ENCODE data around the gene PRUNE2.
"Not testable (repeated sequence)": the region's sequence is repeated elsewhere in the genome, so short reads cannot be mapped to it uniquely, and the experiment has no call there.

The PRUNE2 gene

DNA sequence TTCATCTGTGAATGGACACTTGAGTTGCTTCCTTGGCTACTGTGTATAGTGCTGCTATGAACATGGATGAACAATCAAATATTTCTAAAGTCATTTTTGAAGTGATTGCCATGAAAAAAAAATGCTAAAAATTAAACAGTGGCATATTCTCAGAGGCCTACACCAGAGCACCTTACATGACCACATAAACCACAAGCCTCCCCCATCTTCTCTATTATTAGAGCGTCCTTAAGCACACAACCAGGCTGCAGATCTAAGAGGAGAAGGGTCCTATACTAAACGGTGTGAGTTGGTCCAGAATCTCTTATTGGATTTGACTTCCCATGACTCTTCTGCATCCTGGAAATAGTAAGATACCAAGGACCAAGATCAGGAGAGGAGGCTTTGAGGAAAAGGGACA is 107.4 kb downstream of the PRUNE2 start:
- no peak for DNase-seq (ENCODE audit: low spot score)

GRCh38 chr9:76796296-76796695 is 109.6 kb downstream of the PRUNE2 start:
- DNase-seq (ENCODE audit: low spot score) = no peak

DNA sequence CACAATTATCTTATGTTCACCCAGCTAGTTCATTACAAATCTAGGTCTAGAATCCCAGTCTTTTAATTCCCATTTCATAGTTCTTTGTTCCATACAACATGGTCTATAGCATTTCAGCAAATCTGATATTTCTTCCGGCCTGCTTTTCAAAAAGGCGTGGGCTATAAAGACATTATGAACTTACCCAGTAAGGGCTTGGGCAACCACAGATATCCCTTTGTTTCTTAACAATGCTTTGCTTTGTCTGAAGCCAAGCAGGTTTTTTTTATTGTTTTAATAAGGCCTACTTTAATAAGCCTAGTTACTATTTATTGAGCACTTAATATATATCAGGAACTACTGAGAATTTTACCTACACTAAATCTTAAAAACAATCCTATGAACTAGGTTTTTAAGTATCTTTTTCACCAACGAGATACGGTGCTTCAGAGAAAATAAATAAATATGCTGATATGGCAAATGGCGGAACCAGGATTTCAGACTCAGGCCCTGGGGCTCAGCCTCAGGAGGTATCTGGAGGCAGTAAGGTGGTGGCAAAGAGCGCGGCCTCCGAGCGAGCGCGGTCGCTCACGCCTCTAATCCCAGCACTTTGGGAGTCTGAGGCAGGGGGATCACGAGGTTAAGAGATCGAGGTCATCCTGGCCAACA is 112.0 kb downstream of the PRUNE2 start:
- DNase-seq (ENCODE audit: low spot score) = no peak

DNA sequence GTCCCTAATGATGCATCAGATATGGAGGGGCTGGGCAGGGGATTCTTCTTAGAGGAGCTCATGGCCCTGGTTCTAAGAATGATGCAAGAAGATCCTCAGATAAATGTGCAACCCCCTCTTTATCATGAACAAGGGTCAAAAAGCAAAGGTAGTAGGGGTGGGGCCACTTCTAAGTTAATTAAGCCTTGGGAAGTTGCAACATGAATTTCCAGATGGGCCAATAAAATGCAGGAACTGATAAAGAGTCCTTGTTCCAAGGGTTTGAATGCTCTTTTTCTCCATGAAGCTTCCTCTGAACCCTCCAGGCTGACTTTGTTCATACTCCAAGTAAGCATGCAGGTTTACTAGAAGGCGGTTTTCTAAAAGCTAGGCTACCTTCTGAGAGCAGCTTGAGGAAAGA is 116.1 kb downstream of the PRUNE2 start:
- no peak for DNase-seq (ENCODE audit: low spot score)

DNA sequence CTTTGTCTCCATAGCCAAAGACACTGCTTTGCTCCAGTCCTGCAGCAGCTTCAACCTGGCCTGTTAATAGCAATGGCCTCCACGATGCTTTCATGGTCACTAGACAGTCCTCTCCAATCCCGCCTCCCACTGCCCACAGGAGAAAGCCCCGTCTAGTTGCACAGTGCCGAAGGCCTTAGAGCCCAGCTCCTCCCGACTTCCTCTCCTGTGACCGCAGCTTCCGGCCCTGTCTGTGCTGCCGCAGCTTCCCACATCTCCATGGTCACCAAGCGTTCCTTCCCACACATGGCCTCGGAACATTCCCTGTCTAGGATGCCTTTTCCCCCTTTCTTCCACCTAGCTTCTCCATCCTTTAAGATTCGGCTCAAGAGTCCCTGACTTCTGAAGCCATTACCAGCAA is 118.2 kb downstream of the PRUNE2 start:
- DNase-seq (ENCODE audit: low spot score) = no peak

GRCh38 chr9:76785501-76785900 is 120.4 kb downstream of the PRUNE2 start:
- no peak for DNase-seq (ENCODE audit: low spot score)

DNA sequence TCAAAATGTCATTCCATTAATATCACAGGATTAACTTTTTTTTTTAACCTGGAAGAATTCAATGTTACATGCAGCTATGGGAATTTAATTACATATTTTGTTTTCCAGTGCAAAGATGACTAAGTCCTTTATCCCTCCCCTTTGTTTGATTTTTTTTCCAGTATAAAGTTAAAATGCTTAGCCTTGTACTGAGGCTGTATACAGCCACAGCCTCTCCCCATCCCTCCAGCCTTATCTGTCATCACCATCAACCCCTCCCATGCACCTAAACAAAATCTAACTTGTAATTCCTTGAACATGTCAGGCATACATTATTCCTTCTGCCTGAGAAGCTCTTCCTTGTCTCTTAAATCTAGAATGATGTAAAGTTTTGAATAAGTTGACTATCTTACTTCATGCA is 121.0 kb downstream of the PRUNE2 start:
- no peak for DNase-seq (ENCODE audit: low spot score)

GRCh38 chr9:76772686-76773445 is 133.0 kb downstream of the PRUNE2 start:
- no peak for DNase-seq (ENCODE audit: low spot score)

- DNase-seq (ENCODE audit: low spot score) = no peak
These were observed 139.8 kb downstream of the PRUNE2 start for GRCh38 chr9:76766126-76766525.

DNA sequence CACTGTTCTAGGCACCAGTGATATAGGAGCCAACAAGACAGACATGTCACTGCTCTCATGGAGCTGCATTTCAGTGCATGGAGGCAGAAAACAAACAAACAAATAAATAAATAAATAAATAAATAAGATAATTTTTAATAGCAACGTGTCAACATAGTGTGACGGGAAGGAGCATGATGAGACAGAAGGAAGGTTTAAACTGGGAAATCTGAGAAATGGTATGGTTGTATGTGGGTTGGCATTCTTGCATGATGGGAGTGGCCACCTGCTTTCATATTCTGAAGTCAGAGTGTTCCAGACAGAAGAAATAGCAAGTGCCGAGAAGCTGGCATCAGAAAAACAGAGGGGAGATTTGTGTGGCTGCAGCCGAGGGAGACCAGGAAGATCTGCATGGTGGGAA is 141.8 kb downstream of the PRUNE2 start, which contains the start of gene PCA3:
Gene PCA3 (plus strand): TSS at position 301 of the 400 bp plus-strand sequence.
- no peak for DNase-seq (ENCODE audit: low spot score)

DNA sequence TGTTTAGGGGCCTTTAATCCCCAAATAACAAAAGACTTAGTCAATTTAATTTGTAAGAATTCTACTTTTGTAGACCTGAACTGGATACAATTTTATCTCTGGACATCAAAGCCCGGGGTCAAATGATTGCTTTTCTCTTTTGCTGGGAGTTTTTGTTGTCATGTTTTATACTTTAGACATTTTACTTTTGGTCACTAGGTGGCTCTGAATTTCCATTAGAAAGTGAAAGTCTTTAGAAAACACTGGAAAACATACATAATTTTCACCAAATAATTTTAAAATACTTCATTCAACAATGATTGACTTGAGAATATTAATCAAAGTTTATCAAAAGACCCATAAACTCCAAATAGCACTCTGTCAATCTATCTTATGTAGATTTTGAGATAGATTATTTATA is 144.5 kb downstream of the PRUNE2 start:
- no peak for DNase-seq (ENCODE audit: low spot score)

DNA sequence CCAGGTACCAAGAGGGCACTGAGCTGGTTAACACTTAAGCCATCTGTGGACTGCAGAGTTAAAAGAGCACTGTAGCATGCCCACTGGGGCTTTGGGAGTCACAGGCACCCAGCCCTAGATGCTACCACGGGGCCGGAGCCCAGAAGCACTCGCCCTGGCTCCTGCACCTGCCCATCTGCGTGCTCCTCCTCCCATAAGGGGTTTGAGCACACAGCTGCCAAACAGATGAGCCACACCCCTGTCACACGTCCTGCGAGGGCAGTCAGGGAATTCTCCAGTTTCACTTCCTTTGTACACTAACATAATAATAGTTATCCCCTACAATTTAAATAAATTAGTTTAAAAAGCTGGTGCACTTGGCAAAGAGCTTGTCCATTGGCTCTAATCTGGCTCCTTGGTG is 146.2 kb downstream of the PRUNE2 start:
- no peak for DNase-seq (ENCODE audit: low spot score)

DNA sequence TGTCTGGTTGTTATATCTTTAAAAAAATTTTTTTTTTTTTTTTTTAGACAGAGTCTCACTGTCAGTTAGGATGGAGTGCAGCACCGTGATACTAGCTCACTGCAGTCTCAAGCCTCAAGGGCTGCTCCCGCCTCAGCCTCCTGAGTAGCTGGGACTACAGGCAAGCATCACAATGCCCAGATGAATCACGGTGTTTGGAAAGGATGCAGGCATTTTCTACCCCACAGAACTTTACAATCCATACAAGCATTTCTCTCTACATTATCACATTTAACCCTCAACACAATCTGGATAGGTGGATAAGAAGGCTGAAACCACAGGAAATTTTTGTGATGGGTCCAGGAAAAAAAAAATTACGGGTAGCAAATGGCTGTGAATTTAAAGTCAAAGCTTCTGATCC is 147.4 kb downstream of the PRUNE2 start:
- no peak for DNase-seq (ENCODE audit: low spot score)

DNA sequence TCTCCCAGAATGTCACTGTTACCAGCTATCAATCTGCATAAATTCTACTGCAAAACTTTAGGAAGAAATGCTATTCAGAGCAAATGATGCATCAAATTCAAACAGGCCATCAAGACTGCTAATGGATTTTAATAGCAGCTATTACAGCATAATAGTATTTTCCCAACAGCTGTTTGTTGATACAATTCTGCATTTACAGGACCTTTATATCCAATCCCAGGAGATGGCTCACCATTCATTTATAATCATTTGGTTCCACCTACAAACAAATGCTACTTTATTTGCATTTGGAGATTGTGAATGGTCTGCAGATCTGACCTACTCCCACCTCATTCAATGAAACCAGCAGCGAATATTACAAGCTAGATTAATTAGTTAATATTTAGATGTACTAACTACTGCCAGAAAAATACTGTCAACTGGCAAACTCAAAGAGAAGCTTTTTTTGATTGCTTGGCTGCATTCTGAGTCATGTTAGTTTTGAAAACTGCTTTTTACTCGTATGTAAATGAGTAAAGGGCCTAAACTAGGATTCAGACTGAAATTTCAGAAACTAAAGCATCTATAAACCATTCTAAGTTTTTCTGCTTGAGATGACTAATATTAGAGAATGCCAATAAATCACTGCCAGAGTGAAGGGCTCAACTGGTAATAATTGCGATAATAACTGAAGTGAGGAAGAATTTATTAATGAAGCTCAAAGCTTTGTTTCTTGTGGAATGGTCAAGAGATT is 148.8 kb downstream of the PRUNE2 start:
- DNase-seq (ENCODE audit: low spot score) = no peak

DNA sequence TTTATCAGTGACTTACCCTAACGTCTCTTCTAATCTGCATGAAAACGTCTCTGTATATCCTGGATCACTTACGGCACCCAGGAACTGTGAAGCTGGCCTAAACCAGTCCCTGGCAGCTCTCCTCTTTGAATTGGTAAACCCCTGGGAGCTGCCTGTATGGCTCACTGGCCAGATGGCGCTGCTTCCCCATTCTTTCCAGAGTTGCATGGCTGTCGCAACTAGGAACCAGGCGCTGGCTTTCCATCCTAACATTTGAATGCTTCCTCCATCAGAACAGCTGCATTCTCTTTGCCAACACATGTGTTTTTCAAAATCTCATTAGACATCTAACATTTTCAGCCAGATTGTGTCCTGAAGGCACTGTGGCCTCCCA is 149.7 kb downstream of the PRUNE2 start:
- DNase-seq (ENCODE audit: low spot score) = no peak

DNA sequence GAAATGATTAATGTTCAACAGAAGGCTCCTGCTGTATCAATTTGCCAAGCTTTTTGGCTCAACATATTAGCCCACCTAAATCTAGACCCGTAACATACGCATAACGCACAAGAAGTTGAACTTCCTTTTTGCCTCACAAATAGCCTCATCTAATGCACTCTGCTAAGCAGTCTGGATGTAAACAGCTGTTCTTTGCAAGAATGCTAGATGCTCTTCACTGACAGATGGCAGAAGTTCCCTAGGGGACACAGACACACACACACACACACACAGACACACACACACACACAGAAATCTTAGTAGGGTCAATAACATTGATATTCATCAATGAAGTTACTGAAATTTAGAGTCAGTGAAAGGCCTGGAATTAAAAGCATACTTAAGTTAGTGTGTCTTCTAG is 154.9 kb downstream of the PRUNE2 start:
- DNase-seq (ENCODE audit: low spot score) = no peak

- DNase-seq (ENCODE audit: low spot score) = no peak
These were observed 161.6 kb downstream of the PRUNE2 start for GRCh38 chr9:76744336-76744735.

GRCh38 chr9:76743931-76744330 is 162.0 kb downstream of the PRUNE2 start:
- no peak for DNase-seq (ENCODE audit: low spot score)

DNA sequence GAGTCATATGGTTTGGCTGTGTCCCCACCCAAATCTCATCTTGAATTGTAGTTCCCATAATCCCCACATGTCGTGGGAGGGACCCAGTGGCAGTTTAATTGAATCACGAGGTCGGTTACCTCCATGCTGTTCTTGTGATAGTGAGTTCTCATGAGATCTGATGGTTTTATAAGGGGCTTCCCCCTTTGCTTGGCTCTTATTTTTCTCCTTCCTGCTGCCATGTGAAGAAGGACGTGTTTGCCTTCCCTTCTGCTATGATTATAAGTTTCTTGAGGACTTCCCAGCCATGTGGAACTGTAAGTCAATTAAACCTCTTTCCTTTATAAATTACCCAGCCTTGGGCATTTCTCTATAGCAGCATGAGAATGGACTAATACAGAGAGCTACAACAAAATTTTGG is 163.0 kb downstream of the PRUNE2 start:
- DNase-seq (ENCODE audit: low spot score) = not testable (repeated sequence)

- no peak for DNase-seq (ENCODE audit: low spot score)
These were observed 164.4 kb downstream of the PRUNE2 start for GRCh38 chr9:76741524-76741923.

GRCh38 chr9:76738402-76738801 is 167.5 kb downstream of the PRUNE2 start:
- DNase-seq (ENCODE audit: low spot score) = no peak

DNA sequence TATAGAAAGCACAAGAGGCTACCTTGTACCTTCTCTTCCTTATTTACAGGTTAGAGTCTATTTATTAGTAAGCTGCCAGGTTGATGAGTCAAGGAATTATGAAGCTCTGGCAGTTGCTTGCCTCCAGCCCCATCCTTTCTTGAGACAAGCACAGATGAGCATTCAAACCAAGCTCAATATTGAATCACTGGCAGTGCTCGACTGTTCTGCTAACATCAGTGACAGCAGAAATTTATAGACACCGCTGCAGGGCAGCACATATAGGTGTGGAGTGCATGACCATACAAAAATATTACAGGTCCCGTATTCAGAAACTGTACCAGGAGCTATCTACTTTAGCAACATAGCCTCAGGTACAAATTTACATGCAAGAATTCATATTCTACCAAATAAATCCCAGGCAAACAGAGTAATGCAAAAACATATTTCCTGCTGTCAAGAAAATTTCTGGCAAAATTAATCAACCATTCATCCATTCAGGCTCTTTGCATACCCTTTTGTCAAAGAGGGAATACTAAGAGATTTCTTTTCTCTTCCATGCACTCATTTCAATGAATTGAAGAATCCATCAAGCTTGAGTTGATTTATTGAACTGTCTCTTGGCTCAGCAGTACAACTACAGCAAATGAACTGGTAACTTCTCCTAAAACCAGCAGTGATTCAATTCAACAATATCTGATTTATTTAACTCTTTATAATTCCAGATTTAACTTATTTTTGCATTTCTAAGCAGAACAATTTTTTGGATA is 168.6 kb downstream of the PRUNE2 start:
- no peak for DNase-seq (ENCODE audit: low spot score)
